HTR-8/SVneo (cell line): ENCODE results near the gene PYGL.
"Not testable (repeated sequence)": the region's sequence is repeated elsewhere in the genome, so short reads cannot be mapped to it uniquely, and the experiment has no call there.

ENCODE experiments used
- DNase-seq: peaks from one replicate; pipeline ENCODE4 v3.0.0; 2011; ENCODE audit warnings: low spot score, mixed read lengths; ENCODE audit not compliant: insufficient read length
- FAIRE-seq: peaks from 2 replicates; lab custom pipeline; 2011; peaks lifted over from hg19 to GRCh38; lab: Jason Lieb, UNC

The PYGL gene

DNA sequence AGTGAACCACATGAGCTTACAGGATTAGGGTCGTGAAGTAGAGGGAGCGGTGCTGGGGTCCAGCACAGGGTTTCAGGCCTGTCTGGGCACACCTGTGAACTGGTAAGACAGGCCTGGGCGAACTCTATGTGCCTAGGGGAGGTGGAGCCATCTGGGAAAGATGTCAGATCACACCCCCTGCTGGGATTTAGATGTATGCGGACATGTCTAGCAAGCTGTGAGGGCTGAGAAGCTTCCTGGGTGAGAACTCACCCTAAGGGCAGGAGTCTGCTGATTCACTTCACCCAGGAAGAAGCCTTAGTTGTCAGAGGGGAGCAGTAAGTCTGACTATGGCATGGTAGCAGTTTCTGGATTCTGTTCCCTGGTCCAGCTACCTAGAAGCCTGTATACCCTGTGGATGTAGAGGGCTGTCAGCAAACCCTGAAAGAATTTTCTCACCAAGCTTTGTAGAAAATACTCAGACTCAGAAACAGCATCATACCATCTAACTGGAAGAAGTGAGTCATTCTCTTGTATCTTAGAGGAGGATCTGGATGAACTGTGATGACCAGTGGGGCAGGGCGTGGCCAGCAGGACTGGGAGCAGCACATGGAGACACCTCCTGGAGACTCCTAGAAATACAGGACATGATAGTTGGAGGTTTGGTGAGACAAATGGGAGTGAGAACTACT, 11.2 kb upstream of the PYGL start:
- FAIRE-seq (peak; percentile 67), DNase-seq (peak; percentile 87)

GRCh38 chr14:50954811-50955372, 10.6 kb upstream of the PYGL start:
- FAIRE-seq (no peak), DNase-seq (peak; percentile 46)

DNA sequence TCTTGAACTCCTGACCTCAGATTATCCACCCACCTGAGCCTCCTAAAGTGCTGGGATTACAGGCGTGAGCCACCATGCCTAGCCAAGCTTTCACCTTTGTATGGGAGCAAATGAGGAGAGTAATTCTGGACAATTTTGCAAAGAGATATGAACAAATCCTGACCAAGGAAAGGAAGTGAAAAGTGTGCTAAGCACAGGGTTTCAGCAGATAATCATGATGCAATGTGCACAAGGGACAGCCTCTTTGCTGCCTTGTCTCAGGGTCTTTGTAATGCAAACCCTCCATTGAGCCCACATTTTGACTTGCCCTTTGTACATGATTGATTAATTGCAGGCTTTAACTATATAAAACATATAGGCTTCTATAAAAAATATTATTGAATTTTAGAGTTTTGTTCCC, 9.2 kb upstream of the PYGL start:
- no peak for FAIRE-seq
- DNase-seq = no peak

- DNase-seq (no peak), FAIRE-seq (no peak)
These were observed 6.7 kb upstream of the PYGL start for GRCh38 chr14:50951032-50951431.

DNA sequence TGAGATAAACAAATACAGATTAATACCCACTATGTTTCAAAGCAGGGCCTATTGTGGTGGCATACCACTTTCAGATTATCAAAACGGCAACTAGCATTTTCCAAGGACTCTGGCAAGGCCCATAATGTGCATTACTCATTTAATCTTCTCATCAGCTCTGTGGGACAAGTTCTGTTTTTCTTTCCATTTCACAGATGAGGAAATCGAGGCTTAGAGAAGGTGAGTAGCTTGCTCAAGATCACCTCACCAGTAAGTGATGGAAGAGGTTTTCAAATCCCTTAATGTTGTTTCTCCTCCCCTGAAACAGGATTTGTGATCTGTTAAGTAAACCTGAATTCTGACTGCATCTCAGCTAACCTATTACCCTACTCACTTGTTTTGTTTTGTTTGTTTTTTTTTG, 3.9 kb upstream of the PYGL start:
- FAIRE-seq (no peak), DNase-seq (no peak)

DNA sequence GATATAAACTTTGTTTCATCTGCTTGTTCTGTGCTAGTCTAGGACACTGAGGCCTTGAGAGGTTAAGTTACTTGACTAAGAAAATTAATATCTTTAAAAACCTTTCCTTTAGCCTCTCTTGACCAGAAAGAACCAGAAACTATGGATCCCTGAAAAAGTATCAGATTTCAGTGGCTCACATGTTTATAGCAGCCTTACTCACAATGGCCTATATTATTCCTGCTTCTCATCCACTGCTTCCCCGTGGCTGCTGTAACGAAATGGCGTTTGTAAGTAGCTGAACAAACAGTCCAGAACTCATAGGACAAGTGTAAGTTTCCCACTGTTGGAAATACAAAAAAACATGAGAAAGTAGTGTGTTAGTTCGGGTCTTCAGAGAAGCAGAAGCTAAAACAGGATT, 3.2 kb upstream of the PYGL start:
- DNase-seq = no peak
- FAIRE-seq = no peak

- FAIRE-seq (no peak), DNase-seq (no peak)
These were observed 2.1 kb upstream of the PYGL start for GRCh38 chr14:50946234-50946935.

DNA sequence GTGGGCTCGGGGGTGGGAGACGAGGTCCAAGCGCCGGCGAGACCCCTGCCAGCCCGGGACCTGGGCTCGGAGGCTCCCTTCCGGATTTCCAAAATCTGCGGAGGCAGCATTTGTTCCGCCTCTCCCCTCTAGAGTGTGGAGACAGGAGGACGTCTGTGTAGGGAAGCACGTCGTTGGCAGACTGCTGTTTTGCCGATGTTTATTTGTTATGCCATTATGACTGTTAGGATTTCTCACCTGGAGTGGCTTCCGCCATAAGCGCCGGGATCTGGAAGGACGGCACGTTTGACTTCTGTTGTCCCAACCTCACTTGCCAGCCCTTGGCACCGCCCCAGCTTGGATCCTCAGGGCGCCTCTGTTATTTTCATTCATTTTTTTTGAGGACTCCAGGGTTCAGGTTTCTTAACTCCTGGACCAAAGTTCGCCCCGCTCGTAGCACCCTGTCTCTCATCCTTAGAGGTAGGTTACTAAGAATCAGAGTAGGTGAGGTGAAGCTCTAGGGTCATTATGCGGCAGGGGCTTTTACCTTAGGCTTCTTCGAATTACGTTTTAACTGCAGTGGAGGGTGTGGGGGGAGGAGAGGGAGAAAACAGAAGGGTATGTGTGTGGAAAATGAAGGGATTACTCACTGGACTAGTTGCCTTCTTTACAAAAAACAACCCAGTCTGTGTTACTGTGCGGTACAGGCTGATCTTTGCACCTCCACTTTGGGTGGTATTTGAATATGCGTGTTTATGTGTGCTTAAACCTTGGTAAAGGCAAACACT, 547 bp upstream of the PYGL start:
- no peak for FAIRE-seq
- DNase-seq = peak; percentile 51

DNA sequence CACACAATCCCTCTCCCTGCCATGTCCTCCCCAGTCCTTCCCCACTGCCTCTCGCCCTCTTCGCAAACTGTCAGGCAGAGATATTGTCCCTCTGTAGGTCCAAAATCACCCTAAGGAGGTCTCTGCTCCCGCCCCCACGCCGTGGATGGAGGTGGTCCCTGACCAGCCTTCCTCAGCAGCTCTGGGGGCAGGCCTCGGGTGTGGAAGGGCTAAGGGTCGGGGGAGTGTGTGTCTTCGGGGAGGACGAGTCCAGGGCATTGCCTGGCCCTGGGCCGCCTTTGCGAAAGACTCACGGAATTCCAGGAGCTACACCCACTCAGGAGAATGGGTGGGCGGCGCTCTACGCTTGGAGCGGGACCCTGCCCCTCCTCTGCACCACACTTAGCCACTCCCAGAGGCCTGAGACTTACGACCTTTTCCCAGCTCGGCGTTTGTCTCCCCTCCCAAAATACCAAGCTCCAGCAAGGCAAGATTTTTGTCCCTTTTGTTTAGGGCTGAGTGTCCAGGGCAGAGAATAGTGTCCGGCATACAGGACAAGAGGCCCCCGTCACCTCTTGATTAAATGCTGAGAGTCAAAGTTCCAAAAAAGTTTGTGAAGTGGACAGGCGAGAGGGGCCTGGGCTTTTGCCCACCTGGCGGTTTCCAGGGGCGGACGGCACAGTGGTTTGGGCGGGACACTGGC, 881 bp downstream of the PYGL start:
- FAIRE-seq = no peak
- DNase-seq = peak; percentile 66

- DNase-seq, FAIRE-seq: not testable (repeated sequence)
These were observed 2.6 kb downstream of the PYGL start for GRCh38 chr14:50941638-50942037.

DNA sequence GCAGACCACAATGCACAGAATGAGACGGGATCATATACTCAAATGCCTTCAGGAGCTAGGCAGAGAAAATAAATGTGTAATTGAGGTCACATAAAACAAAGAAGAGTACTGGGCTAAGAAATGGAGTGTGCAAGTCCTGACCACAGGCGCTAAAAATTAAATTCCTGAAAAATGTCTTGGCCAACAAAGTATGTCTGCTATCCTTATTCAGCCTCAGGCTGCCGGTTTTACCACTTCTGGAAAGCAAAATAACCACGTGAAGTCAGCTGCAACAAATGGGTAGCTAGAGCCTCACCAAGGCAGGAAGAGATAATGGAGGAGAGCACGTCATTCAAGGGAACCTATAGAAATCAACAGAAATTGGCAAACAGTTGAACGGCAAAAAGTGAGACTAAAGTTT, 3.1 kb downstream of the PYGL start:
- no peak for DNase-seq
- FAIRE-seq = no peak

DNA sequence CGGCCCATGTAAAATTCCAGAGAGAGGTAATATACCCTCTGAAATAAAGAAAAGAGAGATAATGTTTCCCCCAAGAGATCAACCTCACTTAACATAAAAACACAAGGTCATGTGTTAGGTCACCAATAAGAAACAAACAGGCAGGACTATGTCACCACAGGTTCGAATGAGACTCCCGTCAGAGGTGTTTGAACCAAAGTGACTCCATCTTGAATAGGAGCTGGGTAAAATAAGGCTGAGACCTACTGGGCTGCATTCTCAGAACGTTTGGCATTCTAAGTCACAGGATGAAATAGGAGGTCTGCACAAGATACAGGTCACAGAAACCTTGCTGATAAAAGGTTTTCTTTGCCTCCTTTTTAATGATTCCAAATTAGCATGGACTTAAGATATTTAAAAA, 6.5 kb downstream of the PYGL start:
- FAIRE-seq = no peak
- DNase-seq = no peak

- FAIRE-seq (no peak), DNase-seq (peak; percentile 28)
These were observed 7.0 kb downstream of the PYGL start for GRCh38 chr14:50937325-50937724.

- DNase-seq (no peak), FAIRE-seq (no peak)
These were observed 7.4 kb downstream of the PYGL start for GRCh38 chr14:50936882-50937281.

GRCh38 chr14:50936016-50936340, 8.3 kb downstream of the PYGL start:
- FAIRE-seq (no peak), DNase-seq (no peak)

DNA sequence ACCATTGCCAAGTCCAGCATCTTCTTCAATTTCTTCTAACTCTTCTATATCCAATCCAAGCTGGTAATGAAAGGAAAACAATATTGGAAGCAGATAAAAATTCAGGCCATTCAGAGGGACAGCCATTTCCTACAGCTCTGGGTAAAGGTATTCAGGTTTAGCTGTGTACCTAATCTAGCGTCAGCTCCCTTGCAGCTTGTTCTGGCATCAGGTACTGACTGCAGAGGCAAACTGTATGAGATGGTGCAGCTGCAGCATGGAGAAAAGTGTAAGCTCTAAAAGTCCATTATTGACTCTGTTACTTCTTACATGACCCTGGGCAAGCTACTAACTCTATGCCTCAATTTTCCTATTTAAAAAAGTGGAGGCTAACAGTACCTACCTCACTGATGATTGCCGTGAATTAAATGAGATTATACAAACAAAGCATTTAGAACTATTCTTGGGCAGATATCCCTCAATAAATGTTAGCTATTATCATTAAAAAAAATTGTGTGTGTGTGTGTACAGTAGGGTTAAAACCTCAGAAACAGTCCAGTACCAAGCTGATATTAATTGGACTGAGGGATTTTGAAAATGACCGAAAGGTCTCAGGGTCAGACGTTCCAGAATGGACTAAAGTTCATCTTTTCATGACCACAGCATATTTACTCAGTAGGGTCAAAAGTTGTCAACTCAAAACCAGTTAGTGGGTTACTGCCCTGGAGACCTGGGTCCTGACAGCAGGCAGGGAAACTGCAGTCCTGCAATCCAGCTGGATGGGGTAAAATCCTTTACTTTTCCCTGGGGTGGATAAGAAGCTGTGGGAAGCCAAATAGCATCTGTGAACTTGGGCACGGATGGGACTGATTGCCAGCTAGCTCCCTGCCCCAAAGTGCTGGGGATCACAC, 8.9 kb downstream of the PYGL start:
- no peak for FAIRE-seq
- no peak for DNase-seq

DNA sequence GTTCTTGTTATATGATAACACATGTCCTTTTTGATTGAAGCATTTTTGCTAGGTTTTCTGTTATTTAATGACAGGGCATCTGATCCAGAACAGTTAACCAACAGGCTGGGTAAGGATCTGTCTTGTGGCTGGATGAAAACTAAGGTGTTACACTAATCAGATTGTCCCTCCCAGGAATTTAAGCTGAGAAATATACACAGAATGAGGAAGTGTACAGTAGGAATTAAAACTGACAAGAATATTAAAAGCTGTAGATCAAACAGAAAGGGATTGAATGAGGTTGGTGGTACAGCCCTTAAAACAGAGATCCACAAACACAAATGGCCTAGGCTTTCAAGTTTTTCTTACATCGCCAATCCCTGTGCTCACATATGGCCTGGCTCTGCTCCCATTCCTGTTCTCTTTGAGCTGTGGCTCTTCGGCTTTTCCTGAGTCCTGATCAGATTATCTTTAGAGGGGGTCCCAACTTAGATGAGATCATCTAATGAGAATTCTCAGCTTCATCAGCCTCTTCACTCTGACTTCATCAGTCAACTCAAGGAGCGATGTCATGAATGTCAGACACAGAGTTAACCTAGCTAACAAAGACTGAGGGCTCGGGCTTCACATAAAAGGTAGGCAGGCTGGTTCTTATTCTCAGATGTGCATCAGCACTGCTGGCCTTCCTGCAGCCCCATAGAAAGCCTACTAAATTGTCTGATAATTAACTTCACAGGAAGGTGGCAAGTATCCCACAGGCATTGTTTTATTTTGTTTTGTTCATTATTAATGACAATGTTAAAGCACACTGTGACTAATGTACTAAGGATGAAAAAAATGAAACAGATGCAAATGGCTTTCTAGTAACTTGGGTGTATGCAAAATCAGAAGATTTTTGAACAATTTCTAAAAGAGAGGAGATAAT, 11.4 kb downstream of the PYGL start:
- FAIRE-seq (no peak), DNase-seq (no peak)

DNA sequence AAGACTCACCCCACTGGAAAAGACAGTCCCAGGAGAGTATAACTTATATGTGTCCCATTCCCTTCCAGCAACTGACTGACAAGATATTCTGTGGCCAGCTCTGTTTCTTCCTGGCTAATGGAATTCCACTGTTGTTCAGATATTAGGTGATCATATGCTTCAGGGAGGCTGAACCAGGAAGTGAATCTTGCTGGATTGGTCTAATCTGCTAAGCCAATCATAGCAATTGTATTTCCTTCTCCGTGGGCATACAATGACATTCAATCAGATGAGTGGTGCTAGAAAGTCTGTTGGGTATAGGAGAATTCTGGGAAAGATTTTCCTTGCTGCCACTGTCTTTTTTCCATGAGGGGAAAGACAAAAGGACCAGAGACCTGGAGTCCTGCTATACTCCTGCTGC, 12.1 kb downstream of the PYGL start:
- no peak for FAIRE-seq
- DNase-seq = no peak

- DNase-seq = no peak
These were observed 12.7 kb downstream of the PYGL start for GRCh38 chr14:50931559-50931958.

More at GRCh38 chr14:50931559-50931958, 12.7 kb downstream of the PYGL start:
- FAIRE-seq = no peak
